Endothelial cell of umbilical vein (primary cell): Measurements from ENCODE around the gene ARMH3. TPM values are rescaled to one million over a fixed set of nuclear protein-coding genes. Genes with fewer than 3 reads are reported as not detected.

ENCODE experiments used
- BruUV-seq: library from RNA; stranded (reverse); fragments of 400-500 nt; replicated peaks from 2 replicates; lab custom pipeline; 2021; lab: Mats Ljungman, UMichigan
- CTCF ChIA-PET: fragments of 300-600, 350-600 bp; sonication (Branson Sonifier 250); formaldehyde crosslinking; loops from one replicate; lab custom pipeline; 2021; ENCODE audit warnings: antibody characterized with exemption, inconsistent platforms; lab: Charles Lee
- POLR2A ChIA-PET: fragments of 300-600, 350-600 bp; sonication (Branson Sonifier 250); formaldehyde crosslinking; loops from one replicate; lab custom pipeline; 2021; ENCODE audit warnings: antibody characterized with exemption, inconsistent platforms; lab: Charles Lee
- DNase-seq: peaks from one replicate; pipeline ENCODE4 v3.0.0-alpha.2; 2011; ENCODE audit warnings: low read depth, low spot score
- FAIRE-seq: peaks from 2 replicates; lab custom pipeline; 2011; peaks lifted over from hg19 to GRCh38; lab: Jason Lieb, UNC
- H2AFZ ChIP-seq: 2 replicates; pipeline ENCODE4 v1.6.0; 2012; ENCODE audit warnings: low read depth, low read length, control low read depth, inconsistent platforms
- H3K27ac ChIP-seq: 2 replicates; pipeline ENCODE4 v1.5.1; 2011; ENCODE audit warnings: low read depth, mild to moderate bottlenecking, control low read depth, low read length, moderate library complexity; ENCODE audit not compliant: insufficient read depth
- H3K27me3 ChIP-seq, 2 experiments: 2 replicates each; pipeline versions ENCODE4 v1.6.0 to v1.6.1; 2011; ENCODE audit warnings: low read length in 2 of 2, mixed read lengths in 1 of 2; ENCODE audit not compliant: control insufficient read depth in 2 of 2, insufficient read depth in 2 of 2
- H3K36me3 ChIP-seq, 2 experiments: 2 replicates in 1 of 2; 3 replicates in 1 of 2; pipeline ENCODE4 v1.5.1; 2011; ENCODE audit warnings: low read length in 2 of 2, mild to moderate bottlenecking in 1 of 2, moderate library complexity in 1 of 2; ENCODE audit not compliant: control insufficient read depth in 2 of 2, insufficient read depth in 2 of 2; ENCODE audit errors: extremely low read depth in 1 of 2
- H3K4me1 ChIP-seq: 3 replicates; pipeline ENCODE4 v1.5.1; 2011; ENCODE audit warnings: mild to moderate bottlenecking, low read length; ENCODE audit not compliant: control insufficient read depth, insufficient read depth; ENCODE audit errors: extremely low read depth
- H3K4me2 ChIP-seq: 2 replicates; pipeline ENCODE4 v1.6.1; 2011; ENCODE audit warnings: low read length, control low read depth, mixed read lengths; ENCODE audit not compliant: insufficient read depth
- H3K4me3 ChIP-seq, 3 experiments: fragments of 200-600 bp in 1 of 3; sonication (generic), shearing (Covaris generic) in 1 of 3; replicated peaks in 1 of 3; 2 replicates each; pipeline ENCODE4 v1.5.1; 2011 to 2016; ENCODE audit warnings: control low read depth in 3 of 3, low read length in 3 of 3, mild to moderate bottlenecking in 2 of 3, inconsistent platforms in 1 of 3, low read depth in 1 of 3, moderate library complexity in 1 of 3; ENCODE audit not compliant: insufficient read depth in 1 of 3
- H3K79me2 ChIP-seq: 2 replicates; pipeline ENCODE4 v1.6.0; 2012; ENCODE audit warnings: low read length, inconsistent platforms; ENCODE audit not compliant: control insufficient read depth, insufficient read depth
- H3K9ac ChIP-seq: replicated peaks from 2 replicates; pipeline ENCODE3; 2011; ENCODE audit warnings: low read length, control low read depth; ENCODE audit not compliant: insufficient read depth; ENCODE audit errors: extremely low read depth
- H3K9me1 ChIP-seq: replicated peaks from 3 replicates; pipeline ENCODE4 v1.6.0; 2011; ENCODE audit warnings: mild to moderate bottlenecking, low read length; ENCODE audit not compliant: control insufficient read depth, insufficient read depth; ENCODE audit errors: extremely low read depth
- H3K9me3 ChIP-seq: replicated peaks from 2 replicates; pipeline ENCODE4 v1.5.1; 2012; ENCODE audit warnings: low read length, inconsistent platforms; ENCODE audit not compliant: control insufficient read depth, insufficient read depth
- H4K20me1 ChIP-seq: replicated peaks from 2 replicates; pipeline ENCODE3; 2011; ENCODE audit warnings: mild to moderate bottlenecking, low read length; ENCODE audit not compliant: control insufficient read depth, insufficient read depth; ENCODE audit errors: extremely low read depth
- CTCF ChIP-seq, 2 donors: IDR thresholded peaks; 1 replicate in 1 of 2; 2 replicates in 1 of 2; pipeline ENCODE4 v1.5.1; 2011; ENCODE audit warnings: low read length in 2 of 2, mild to moderate bottlenecking in 2 of 2, moderate library complexity in 2 of 2, control low read depth in 1 of 2, inconsistent platforms in 1 of 2, low read depth in 1 of 2; ENCODE audit not compliant: insufficient read depth in 1 of 2; ENCODE audit errors: extremely low read depth in 1 of 2
- EZH2 ChIP-seq: IDR thresholded peaks from 2 replicates; pipeline ENCODE4 v1.6.1; 2012; ENCODE audit warnings: borderline replicate concordance, low read depth, mild to moderate bottlenecking, moderate library complexity, low read length, inconsistent platforms; ENCODE audit not compliant: severe bottlenecking
- FOS ChIP-seq: IDR thresholded peaks from 2 replicates; pipeline ENCODE4 v1.6.1; 2011; ENCODE audit warnings: mild to moderate bottlenecking, low read length, moderate library complexity, borderline replicate concordance; ENCODE audit not compliant: insufficient read depth
- GATA2 ChIP-seq: IDR thresholded peaks from 2 replicates; pipeline ENCODE4 v1.7.0; 2011; ENCODE audit warnings: low read depth, mild to moderate bottlenecking, moderate library complexity, mixed read lengths, low read length; ENCODE audit not compliant: insufficient read length, insufficient read depth
- JUN ChIP-seq: IDR thresholded peaks from 2 replicates; pipeline ENCODE4 v1.6.1; 2011; ENCODE audit warnings: borderline replicate concordance, low read depth; ENCODE audit not compliant: insufficient read length, insufficient read depth
- MYC ChIP-seq: IDR thresholded peaks from one replicate; pipeline ENCODE4 v1.6.1; 2011; ENCODE audit warnings: mild to moderate bottlenecking, low read depth, low read length
- POLR2A ChIP-seq: IDR thresholded peaks from 2 replicates; pipeline ENCODE4 v1.6.1; 2012; ENCODE audit warnings: low read depth, mild to moderate bottlenecking, control low read depth, low read length
- POLR2AphosphoS5 ChIP-seq: IDR thresholded peaks from 2 replicates; pipeline ENCODE4 v1.6.1; 2012; ENCODE audit warnings: low read depth, mild to moderate bottlenecking, control low read depth, low read length, moderate library complexity; ENCODE audit not compliant: insufficient read depth
- dilution Hi-C: fragments of 300-500 bp; cut with MboI; formaldehyde crosslinking; loops from one replicate; pipeline ENCODE4 v1.15.0; 2019; ENCODE audit warnings: low sequenced_read_pairs; ENCODE audit not compliant: extremely low pct_ligation_motif_present
- intact Hi-C: fragments of 100-400 bp; cut with micrococcal nuclease; formaldehyde crosslinking; loops from one replicate; pipeline ENCODE4 v1.10.0; 2022
- polyA plus RNA-seq, 4 experiments: library from polyadenylated mRNA; depleted of rRNA in 3 of 4; stranded (reverse) in 3 of 4; unstranded in 1 of 4; fragments of >200 nt; gene quantifications; 2 replicates each; pipeline versions ENCODE4 v1.2.1 to v1.2.3, GENCODE V29; 2011 to 2012; ENCODE audit warnings: missing spikeins in 1 of 4
- total RNA-seq: library from RNA; stranded (reverse); gene quantifications from 2 replicates; pipeline ENCODE4 v1.2.3, GENCODE V29; 2021
- TF ChIP-seq, protein P1 (sequence below): IDR thresholded peaks from 2 replicates; pipeline ENCODE4 v1.6.1; 2011; ENCODE audit not compliant: insufficient read depth, insufficient read length

ARMH3 gene
- total and polyA plus RNA-seq, 2 donors (not counting 3 experiments of a cell fraction or from before 2014, with no cell fraction given) = 13.1 to 17.6 TPM

GRCh38 chr10:101960879-101961395, 95.0 kb downstream of the ARMH3 start:
- intact Hi-C loops = no loop called here
- Histone ChIP-seq H3K4me2 (no peak overlapping the region), H3K27ac (no peak overlapping the region), H3K9me3 (no peaks in the 10 kb centered on the region), H3K4me3 (no peak overlapping the region), H2AFZ (no peak overlapping the region), H3K4me1 (peaks cover 7% of the 10 kb centered on the region), H4K20me1 (no peaks in the 10 kb centered on the region), H3K9me1 (no peaks in the 10 kb centered on the region), H3K36me3 (no peaks in the 10 kb centered on the region), H3K9ac (no peak overlapping the region), H3K79me2 (no peaks in the 10 kb centered on the region), H3K27me3 (no peaks in the 10 kb centered on the region)
- DNase-seq = no peak
- dilution Hi-C loops = no loop called here
- ChIA-PET POLR2A (interaction anchor here (0.6 kb wide), 1 partner anchor 51 kb away, joined by 5 read pairs; no protein-coding TSS in a partner anchor), CTCF (interaction anchor here (1.5 to 4.3 kb wide), 6 partner anchors 9 to 120 kb away, joined by 4 to 23 read pairs (median 8); no protein-coding TSS in a partner anchor)
- no TSS peak for BruUV-seq
- TF ChIP-seq FOS (no peak), GATA2 (no peak), CTCF (IDR thresholded peaks at IDR 0.05; ENCODE audit: extremely low read depth in 1 of 2, insufficient read depth in 1 of 2, low read depth in 1 of 2, low read length in 2 of 2) (no peak), EZH2 (no peak), MYC (no peak), POLR2AphosphoS5 (no peak), JUN (no peak), POLR2A (no peak)
- TF ChIP-seq, protein P1, sequence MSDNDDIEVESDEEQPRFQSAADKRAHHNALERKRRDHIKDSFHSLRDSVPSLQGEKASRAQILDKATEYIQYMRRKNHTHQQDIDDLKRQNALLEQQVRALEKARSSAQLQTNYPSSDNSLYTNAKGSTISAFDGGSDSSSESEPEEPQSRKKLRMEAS = no peak
- FAIRE-seq = no peak
